H9 (cell line): ENCODE data around the gene PIGBOS1. TPM values are rescaled to one million over a fixed set of nuclear protein-coding genes. Genes with fewer than 3 reads are reported as not detected.

ENCODE experiments used
- DNase-seq: peaks from one replicate; pipeline ENCODE4 v3.0.0-alpha.2; 2017
- H2AFZ ChIP-seq: one replicate; pipeline ENCODE4 v1.6.1; 2013; ENCODE audit warnings: mild to moderate bottlenecking, low read length, control low read depth, moderate library complexity
- H2AK5ac ChIP-seq: 2 replicates; pipeline ENCODE4 v1.6.1; 2013; ENCODE audit warnings: low read length, control low read depth, mixed read lengths; ENCODE audit not compliant: insufficient read length
- H2BK120ac ChIP-seq: one replicate; pipeline ENCODE4 v1.6.1; 2013; ENCODE audit warnings: low read depth, mild to moderate bottlenecking, low read length, control low read depth, inconsistent platforms; ENCODE audit not compliant: poor library complexity, severe bottlenecking
- H2BK12ac ChIP-seq: 2 replicates; pipeline ENCODE4 v1.6.1; 2013; ENCODE audit warnings: low read length, control low read depth, mixed read lengths, low read depth; ENCODE audit not compliant: insufficient read length
- H2BK15ac ChIP-seq: 2 replicates; pipeline ENCODE4 v1.6.1; 2013; ENCODE audit warnings: low read depth, low read length, control low read depth
- H2BK20ac ChIP-seq: one replicate; pipeline ENCODE4 v1.6.1; 2013; ENCODE audit warnings: low read depth, mild to moderate bottlenecking, low read length, control low read depth, inconsistent platforms; ENCODE audit not compliant: poor library complexity, severe bottlenecking
- H2BK5ac ChIP-seq: 2 replicates; pipeline ENCODE4 v1.6.1; 2013; ENCODE audit warnings: low read length, control low read depth, mixed read lengths; ENCODE audit not compliant: insufficient read length
- H3K14ac ChIP-seq: 2 replicates; pipeline ENCODE4 v1.6.1; 2013; ENCODE audit warnings: low read length, control low read depth; ENCODE audit not compliant: insufficient read depth
- H3K18ac ChIP-seq: 2 replicates; pipeline ENCODE4 v1.6.1; 2013; ENCODE audit warnings: low read depth, mild to moderate bottlenecking, mixed read lengths, low read length, control low read depth; ENCODE audit not compliant: insufficient read length
- H3K23ac ChIP-seq: 2 replicates; pipeline ENCODE4 v1.6.1; 2013; ENCODE audit warnings: low read length, control low read depth, mixed read lengths, low read depth; ENCODE audit not compliant: insufficient read length
- H3K23me2 ChIP-seq: 2 replicates; pipeline ENCODE4 v1.6.1; 2013; ENCODE audit warnings: low read depth, mild to moderate bottlenecking, mixed read lengths, low read length, control low read depth; ENCODE audit not compliant: insufficient read length, poor library complexity, severe bottlenecking
- H3K27ac ChIP-seq: 2 replicates; pipeline ENCODE4 v1.5.1; 2013; ENCODE audit warnings: low read length, control low read depth, mixed read lengths, low read depth; ENCODE audit not compliant: insufficient read length
- H3K27me3 ChIP-seq: 2 replicates; pipeline ENCODE4 v1.6.1; 2013; ENCODE audit warnings: low read length, control low read depth, inconsistent platforms; ENCODE audit not compliant: insufficient read depth
- H3K4ac ChIP-seq: 2 replicates; pipeline ENCODE4 v1.6.1; 2013; ENCODE audit warnings: low read depth, mild to moderate bottlenecking, control low read depth, inconsistent platforms, low read length, moderate library complexity
- H3K4me1 ChIP-seq: 2 replicates; pipeline ENCODE4 v1.6.1; 2013; ENCODE audit warnings: low read length, control low read depth, inconsistent platforms; ENCODE audit not compliant: insufficient read depth
- H3K4me2 ChIP-seq: 2 replicates; pipeline ENCODE4 v1.6.1; 2013; ENCODE audit warnings: low read length, control low read depth, mixed read lengths; ENCODE audit not compliant: insufficient read length, insufficient read depth
- H3K56ac ChIP-seq: 2 replicates; pipeline ENCODE4 v1.6.1; 2013; ENCODE audit warnings: low read depth, mild to moderate bottlenecking, mixed read lengths, low read length, control low read depth; ENCODE audit not compliant: insufficient read length
- H3K79me1 ChIP-seq: 2 replicates; pipeline ENCODE4 v1.6.1; 2013; ENCODE audit warnings: low read depth, mild to moderate bottlenecking, moderate library complexity, low read length, control low read depth, inconsistent platforms; ENCODE audit not compliant: insufficient read depth, poor library complexity, severe bottlenecking
- H3K79me2 ChIP-seq: 2 replicates; pipeline ENCODE4 v1.6.1; 2013; ENCODE audit warnings: low read length, control low read depth, inconsistent platforms; ENCODE audit not compliant: insufficient read depth
- H3K9ac ChIP-seq: 2 replicates; pipeline ENCODE4 v1.6.1; 2013; ENCODE audit warnings: low read length, control low read depth, mixed read lengths; ENCODE audit not compliant: insufficient read length; ENCODE audit errors: extremely low read depth
- H3K9me3 ChIP-seq: one replicate; pipeline ENCODE4 v1.6.1; 2013; ENCODE audit warnings: low read depth, low read length, inconsistent platforms; ENCODE audit not compliant: control insufficient read depth
- H3T11ph ChIP-seq: one replicate; pipeline ENCODE4 v1.6.1; 2013; ENCODE audit warnings: mild to moderate bottlenecking, low read length, control low read depth, inconsistent platforms
- H4K20me1 ChIP-seq: one replicate; pipeline ENCODE4 v1.6.1; 2013; ENCODE audit not compliant: control insufficient read depth, insufficient read length, insufficient read depth
- H4K5ac ChIP-seq: 2 replicates; pipeline ENCODE4 v1.6.1; 2013; ENCODE audit warnings: low read depth, mild to moderate bottlenecking, mixed read lengths, low read length, control low read depth; ENCODE audit not compliant: insufficient read length
- H4K8ac ChIP-seq: replicated peaks from 2 replicates; pipeline ENCODE4 v1.6.1; 2013; ENCODE audit warnings: low read length, control low read depth, mixed read lengths, low read depth; ENCODE audit not compliant: insufficient read length
- H4K91ac ChIP-seq: 2 replicates; pipeline ENCODE4 v1.6.1; 2013; ENCODE audit warnings: low read depth, mild to moderate bottlenecking, moderate library complexity, mixed read lengths, low read length, control low read depth; ENCODE audit not compliant: insufficient read length
- H3K27ac Mint-ChIP-seq, 3 experiments: 2 replicates in 2 of 3; 3 replicates in 1 of 3; pipeline ENCODE4 v1.8.0; 2020 to 2021; ENCODE audit warnings: mixed read lengths in 3 of 3, mild to moderate bottlenecking in 1 of 3, moderate library complexity in 1 of 3
- H3K27me3 Mint-ChIP-seq: 2 replicates; pipeline ENCODE4 v1.8.0; 2021; ENCODE audit warnings: low read depth, mild to moderate bottlenecking, moderate library complexity, mixed read lengths
- H3K36me3 Mint-ChIP-seq, 3 experiments: 2 replicates in 2 of 3; 3 replicates in 1 of 3; pipeline ENCODE4 v1.8.0; 2020 to 2021; ENCODE audit warnings: low read depth in 3 of 3, mixed read lengths in 3 of 3; ENCODE audit not compliant: insufficient read depth in 1 of 3
- H3K4me1 Mint-ChIP-seq, 2 experiments: 2 replicates each; pipeline ENCODE4 v1.8.0; 2020; ENCODE audit warnings: mixed read lengths in 2 of 2
- H3K4me3 Mint-ChIP-seq, 2 experiments: 2 replicates in 1 of 2; 3 replicates in 1 of 2; pipeline ENCODE4 v1.8.0; 2020 to 2021; ENCODE audit warnings: mild to moderate bottlenecking in 2 of 2, mixed read lengths in 2 of 2, moderate library complexity in 1 of 2
- H3K9me3 Mint-ChIP-seq, 2 experiments: 2 replicates in 1 of 2; 3 replicates in 1 of 2; pipeline ENCODE4 v1.8.0; 2020; ENCODE audit warnings: mild to moderate bottlenecking in 2 of 2, mixed read lengths in 2 of 2, moderate library complexity in 1 of 2
- CTCF ChIP-seq: fragments of 200-600 bp; sonication (generic); conservative IDR thresholded peaks from 3 replicates; pipeline ENCODE4 v1.8.0; 2021; ENCODE audit warnings: antibody characterized with exemption, mild to moderate bottlenecking
- WGBS: extraction: QIAGEN DNeasy Blood & Tissue Kit; methylation state at CpG from one replicate; pipeline ENCODE4 v1.1.7; 2013; ENCODE audit warnings: missing lambda C conversion rate, low lambda C conversion rate, mixed read lengths; ENCODE audit not compliant: insufficient read length; ENCODE audit errors: extremely low coverage; 5-methylcytosine and 5-hydroxymethylcytosine counted together
- total RNA-seq: library from RNA; stranded (reverse); gene quantifications from 2 replicates; pipeline ENCODE4 v1.2.1, GENCODE V29; 2021

Gene PIGBOS1
- total RNA-seq, 1 experiment from 2014 or later: 10.4 TPM

- no peaks in the 10 kb centered on the region for H4K20me1 ChIP-seq
- H3K56ac ChIP-seq: no peak overlapping the region
- no peak overlapping the region for H3K4ac ChIP-seq
- Mint-ChIP-seq H3K27ac (no peak overlapping the region), H3K27me3 (no peaks in the 10 kb centered on the region), H3K4me3 (no peak overlapping the region), H3K36me3 (peaks cover 0 to 3% (median 2%) of the 10 kb centered on the region in 3 experiments; a peak in 3 of 7 replicates), H3K4me1 (peaks cover 16 to 31% of the 10 kb centered on the region in 2 experiments), H3K9me3 (no peaks in the 10 kb centered on the region)
- no peak overlapping the region for H3K23ac ChIP-seq
- H3K9ac ChIP-seq: no peak overlapping the region
- no peaks in the 10 kb centered on the region for H3K79me1 ChIP-seq
- TF ChIP-seq CTCF: no peak
- H2BK12ac ChIP-seq: no peak overlapping the region
- no peak overlapping the region for H2BK120ac ChIP-seq
- H3K14ac ChIP-seq: no peak overlapping the region
- no peaks in the 10 kb centered on the region for H3K79me2 ChIP-seq
- peaks cover 4% of the 10 kb centered on the region for H3K23me2 ChIP-seq
- no peak overlapping the region for H2AK5ac ChIP-seq
- whole genome bisulfite sequencing: no CpG with 5 or more reads among the region's 1 CpG
- DNase-seq: no peak
- no peaks in the 10 kb centered on the region for H3K4me1 ChIP-seq
- no peak overlapping the region for H4K5ac ChIP-seq
- H2AFZ ChIP-seq: no peak overlapping the region
- no peak overlapping the region for H3T11ph ChIP-seq
- H4K8ac ChIP-seq: no peak overlapping the region
- H2BK5ac ChIP-seq: no peak overlapping the region
- H4K91ac ChIP-seq: no peak overlapping the region
- H3K18ac ChIP-seq: no peak overlapping the region
- H2BK20ac ChIP-seq: no peak overlapping the region
- H3K27ac ChIP-seq: no peak overlapping the region
- no peak overlapping the region for H3K4me2 ChIP-seq
- no peak overlapping the region for H2BK15ac ChIP-seq
- no peaks in the 10 kb centered on the region for H3K27me3 ChIP-seq
- no peaks in the 10 kb centered on the region for H3K9me3 ChIP-seq
These were observed 2.0 kb upstream of the PIGBOS1 start for GRCh38 chr15:55320963-55321362.
